HAP-1 (cell line): ENCODE results near the gene SSR4.

ENCODE experiments used
- DNase-seq, 2 experiments: peaks; one replicate each; pipeline ENCODE4 v3.0.0-alpha.2; 2016 to 2020; ENCODE audit warnings: low spot score in 2 of 2
- H3K27me3 ChIP-seq: fragments of 250-450 bp; sonication (Bioruptor Pico); 2 replicates; pipeline ENCODE4 v1.5.1; 2020; ENCODE audit warnings: low read depth, mild to moderate bottlenecking, moderate library complexity
- H3K36me3 ChIP-seq: fragments of 250-450 bp; sonication (Bioruptor Pico); replicated peaks from 2 replicates; pipeline ENCODE4 v1.5.1; 2020; ENCODE audit warnings: mild to moderate bottlenecking
- H3K4me1 ChIP-seq: fragments of 250-450 bp; sonication (Bioruptor Pico); 2 replicates; pipeline ENCODE4 v1.5.1; 2020; ENCODE audit warnings: mild to moderate bottlenecking
- H3K4me3 ChIP-seq: fragments of 250-450 bp; sonication (Bioruptor Pico); 2 replicates; pipeline ENCODE4 v1.5.1; 2020; ENCODE audit warnings: mild to moderate bottlenecking, moderate library complexity
- H3K9me3 ChIP-seq: fragments of 250-450 bp; sonication (Bioruptor Pico); 2 replicates; pipeline ENCODE4 v1.5.1; 2020; ENCODE audit warnings: mild to moderate bottlenecking, moderate library complexity
- in situ Hi-C: fragments of 300-500 bp; cut with MboI; formaldehyde crosslinking; loops from 3 replicates; pipeline ENCODE4 v1.14.3; 2020; ENCODE audit warnings: low sequenced_read_pairs, inconsistent platforms, mixed read lengths

The SSR4 gene

GRCh38 chrX:153800177-153800722, 5.8 kb downstream of the SSR4 start:
- Histone ChIP-seq H3K36me3 (peaks cover 38% of the 10 kb centered on the region), H3K4me1 (peaks cover 7% of the 10 kb centered on the region), H3K9me3 (no peaks in the 10 kb centered on the region), H3K27me3 (no peaks in the 10 kb centered on the region), H3K4me3 (no peak overlapping the region)
- no peak for DNase-seq
- in situ Hi-C loops, result no loop called here

DNA sequence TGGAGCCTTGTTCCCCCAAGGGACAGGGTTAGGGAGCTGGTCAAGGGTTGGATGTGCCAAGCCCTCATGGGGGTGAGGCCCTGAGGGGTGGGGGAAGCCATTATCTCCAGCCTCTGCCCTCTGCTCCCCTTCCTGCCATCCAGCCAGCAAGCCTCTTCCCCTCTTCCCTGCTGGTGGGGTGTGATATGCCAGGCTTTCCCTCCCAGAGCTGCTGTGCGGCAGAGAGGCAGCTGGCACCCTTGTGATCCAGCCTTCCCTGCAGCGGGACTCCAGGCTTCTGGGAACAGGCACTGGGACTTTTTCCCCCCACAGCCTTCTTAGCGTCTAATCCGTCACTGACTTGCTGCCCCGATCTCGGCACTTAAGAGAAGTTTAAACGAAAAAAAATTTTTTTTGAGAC, 6.3 kb downstream of the SSR4 start:
- Histone ChIP-seq H3K4me1 (peaks cover 6% of the 10 kb centered on the region), H3K27me3 (no peaks in the 10 kb centered on the region), H3K4me3 (no peak overlapping the region), H3K9me3 (no peaks in the 10 kb centered on the region), H3K36me3 (peaks cover 37% of the 10 kb centered on the region)
- DNase-seq, result no peak
- in situ Hi-C loops, result no loop called here

GRCh38 chrX:153801669-153802068, 7.2 kb downstream of the SSR4 start:
- Histone ChIP-seq H3K9me3 (no peaks in the 10 kb centered on the region), H3K36me3 (peaks cover 28% of the 10 kb centered on the region)
- in situ Hi-C loops, result no loop called here

GRCh38 chrX:153802513-153803045, 8.1 kb downstream of the SSR4 start:
- Histone ChIP-seq H3K36me3 (peaks cover 19% of the 10 kb centered on the region), H3K4me1 (no peaks in the 10 kb centered on the region), H3K9me3 (no peaks in the 10 kb centered on the region), H3K4me3 (no peak overlapping the region), H3K27me3 (no peaks in the 10 kb centered on the region)
- in situ Hi-C loops, result no loop called here
- DNase-seq, result peak in 1 of 2 experiments; percentile 15

More at GRCh38 chrX:153801669-153802068, 7.2 kb downstream of the SSR4 start:
- DNase-seq, result no peak
- Histone ChIP-seq H3K4me1 (no peaks in the 10 kb centered on the region), H3K27me3 (no peaks in the 10 kb centered on the region), H3K4me3 (no peak overlapping the region)

DNA sequence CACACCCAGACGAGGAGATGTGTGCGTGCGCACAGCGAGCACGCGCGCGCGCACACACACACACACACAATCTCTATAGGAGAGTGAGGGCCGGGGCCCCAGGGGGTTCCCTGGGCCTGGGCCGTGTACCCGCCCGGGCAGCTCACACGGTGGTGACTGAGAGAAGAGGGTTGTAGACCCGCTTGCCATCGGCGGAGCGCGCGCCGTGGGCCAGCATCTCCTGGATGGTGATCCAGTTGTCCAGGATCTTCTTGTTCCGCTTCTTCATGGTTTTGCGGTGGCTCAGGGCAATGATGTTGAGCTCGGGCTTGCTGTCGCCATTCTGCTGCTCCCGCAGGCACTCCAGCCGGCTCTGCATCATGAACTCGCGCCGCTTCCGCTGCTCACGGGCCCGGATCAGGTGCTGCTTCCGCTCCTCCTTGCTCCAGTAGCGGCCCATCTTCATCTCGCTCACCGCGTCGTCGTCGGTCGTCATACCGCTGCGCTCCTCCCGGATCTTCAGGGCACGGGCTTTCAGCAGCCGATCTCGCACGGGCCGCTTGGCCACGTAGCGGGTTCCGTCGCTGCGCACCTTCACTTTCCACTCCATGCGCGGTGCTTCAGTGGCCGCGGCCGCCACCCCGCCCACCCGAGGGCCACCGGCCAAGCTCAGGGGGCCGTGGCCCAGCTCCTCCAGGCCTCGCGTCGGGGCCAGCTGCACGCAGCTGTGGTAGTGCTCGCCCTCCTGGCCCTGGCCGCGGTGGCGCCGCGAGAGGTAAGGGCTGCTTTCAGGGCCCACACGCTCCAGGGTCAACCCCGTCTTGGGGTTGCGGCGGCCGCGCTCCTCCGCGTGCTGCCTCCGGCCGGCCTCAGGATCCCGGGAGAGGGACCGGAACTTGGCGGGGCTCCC, 9.0 kb downstream of the SSR4 start:
- Histone ChIP-seq H3K4me1 (no peaks in the 10 kb centered on the region), H3K4me3 (no peak overlapping the region), H3K36me3 (peaks cover 12% of the 10 kb centered on the region), H3K9me3 (no peaks in the 10 kb centered on the region), H3K27me3 (no peaks in the 10 kb centered on the region)
- in situ Hi-C loops, result no loop called here
- no peak for DNase-seq

DNA sequence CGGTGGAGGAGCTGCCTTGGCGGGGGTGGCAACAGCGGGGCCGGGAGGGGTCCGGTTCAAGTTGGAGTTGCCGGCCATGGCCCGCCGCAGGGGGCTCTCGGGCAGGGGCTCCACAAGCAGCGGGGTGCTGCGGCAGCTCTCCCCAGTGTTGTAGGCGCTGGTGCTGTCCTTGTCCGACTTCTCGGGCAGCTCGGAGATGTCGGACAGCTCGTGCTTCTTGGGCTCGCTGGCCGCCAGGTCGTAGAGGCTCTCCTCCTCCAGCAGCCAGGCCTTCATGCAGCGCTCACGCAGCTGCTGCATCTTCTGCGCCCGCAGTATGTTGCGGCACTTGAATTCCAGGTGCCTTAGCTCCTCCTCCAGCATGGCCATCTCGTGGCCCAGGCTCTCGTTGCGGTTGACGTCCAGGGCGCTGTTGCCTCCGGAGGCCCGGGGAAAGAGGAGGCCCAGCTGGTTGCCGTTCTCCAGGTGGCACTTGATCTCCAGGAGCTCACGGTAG, 9.7 kb downstream of the SSR4 start:
- Histone ChIP-seq H3K4me3 (no peak overlapping the region), H3K4me1 (no peaks in the 10 kb centered on the region), H3K27me3 (no peaks in the 10 kb centered on the region), H3K36me3 (peaks cover 5% of the 10 kb centered on the region), H3K9me3 (no peaks in the 10 kb centered on the region)
- no peak for DNase-seq
- in situ Hi-C loops, result no loop called here

DNA sequence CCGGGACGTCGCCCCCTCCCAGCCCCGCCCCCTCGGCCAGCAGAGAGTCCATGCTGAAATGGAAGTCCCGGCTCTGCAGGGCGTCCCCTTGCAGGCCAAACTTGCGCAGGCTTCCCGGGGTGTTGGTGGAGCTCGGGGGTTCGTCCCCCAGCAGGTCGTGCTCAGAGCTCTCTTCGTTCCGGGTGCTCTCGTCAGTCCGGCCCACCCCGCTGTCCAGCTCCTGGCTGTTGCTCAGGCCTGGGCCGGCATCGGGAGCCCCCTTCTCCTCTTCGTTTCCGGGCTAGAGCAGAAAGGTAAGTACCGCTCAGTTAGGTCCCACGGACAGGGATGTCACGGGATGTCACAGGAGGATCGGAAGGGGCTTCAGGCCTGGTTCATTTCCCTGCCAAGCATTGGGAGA, 10.2 kb downstream of the SSR4 start:
- H3K36me3 ChIP-seq, result no peaks in the 10 kb centered on the region; the same call in 1 of the 2 replicates
- no peaks in the 10 kb centered on the region for H3K9me3 ChIP-seq
- in situ Hi-C loops, result no loop called here
- no peak overlapping the region for H3K4me3 ChIP-seq
- no peaks in the 10 kb centered on the region for H3K4me1 ChIP-seq
- H3K27me3 ChIP-seq, result no peaks in the 10 kb centered on the region
- DNase-seq, result no peak

DNA sequence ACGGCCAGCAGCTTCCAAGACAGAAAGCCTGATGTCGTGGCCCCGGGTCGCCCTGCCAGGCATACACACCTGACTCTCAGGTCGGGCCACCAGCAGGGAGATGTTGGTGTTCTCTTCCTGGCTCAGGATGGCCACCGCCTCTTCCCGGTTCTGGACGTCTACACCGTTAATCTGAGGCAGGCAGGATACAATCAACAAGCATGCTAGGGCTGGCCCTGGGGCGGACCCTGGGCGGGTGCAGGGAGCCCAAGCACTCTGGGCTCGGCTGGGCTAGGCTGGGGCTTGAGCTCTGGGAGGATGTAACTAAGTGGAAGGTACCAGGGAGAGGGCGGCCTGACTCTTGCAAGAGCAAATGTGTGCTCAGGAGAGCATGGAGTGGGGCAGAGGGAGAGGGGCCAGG, 11.0 kb downstream of the SSR4 start:
- Histone ChIP-seq H3K36me3 (no peaks in the 10 kb centered on the region), H3K4me1 (no peaks in the 10 kb centered on the region), H3K9me3 (no peaks in the 10 kb centered on the region), H3K4me3 (no peak overlapping the region), H3K27me3 (no peaks in the 10 kb centered on the region)
- in situ Hi-C loops, result no loop called here
- no peak for DNase-seq

DNA sequence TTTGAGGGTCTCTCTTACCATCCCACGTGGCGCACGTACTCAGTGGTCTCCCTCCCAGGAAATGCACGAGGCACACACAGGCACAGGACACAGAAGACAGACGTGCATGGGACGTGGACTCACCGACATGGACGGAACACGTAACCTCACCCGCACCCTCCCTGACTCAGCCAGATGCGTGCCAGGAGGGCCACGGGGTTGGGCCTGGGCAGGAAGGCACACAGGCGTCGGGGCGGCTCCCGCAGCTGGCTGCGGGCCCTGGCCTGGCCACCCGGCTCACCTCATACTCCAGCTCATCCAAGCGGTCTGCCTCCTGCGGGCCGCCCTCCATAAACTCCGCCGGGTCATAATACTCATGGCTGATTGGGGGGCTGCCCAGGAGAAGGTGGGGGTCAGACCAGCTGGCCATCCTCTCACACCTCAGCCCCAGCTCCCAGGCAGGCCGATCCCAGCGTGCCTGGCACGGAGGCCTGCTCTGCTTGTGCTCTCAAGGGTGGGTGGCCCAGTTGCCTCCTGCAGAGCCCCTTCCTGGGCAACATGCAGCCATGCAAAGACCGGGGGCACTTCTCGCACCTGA, 12.6 kb downstream of the SSR4 start:
- Histone ChIP-seq H3K4me3 (no peak overlapping the region), H3K4me1 (no peaks in the 10 kb centered on the region), H3K9me3 (no peaks in the 10 kb centered on the region), H3K36me3 (no peaks in the 10 kb centered on the region), H3K27me3 (no peaks in the 10 kb centered on the region)
- in situ Hi-C loops, result no loop called here
- DNase-seq, result no peak

DNA sequence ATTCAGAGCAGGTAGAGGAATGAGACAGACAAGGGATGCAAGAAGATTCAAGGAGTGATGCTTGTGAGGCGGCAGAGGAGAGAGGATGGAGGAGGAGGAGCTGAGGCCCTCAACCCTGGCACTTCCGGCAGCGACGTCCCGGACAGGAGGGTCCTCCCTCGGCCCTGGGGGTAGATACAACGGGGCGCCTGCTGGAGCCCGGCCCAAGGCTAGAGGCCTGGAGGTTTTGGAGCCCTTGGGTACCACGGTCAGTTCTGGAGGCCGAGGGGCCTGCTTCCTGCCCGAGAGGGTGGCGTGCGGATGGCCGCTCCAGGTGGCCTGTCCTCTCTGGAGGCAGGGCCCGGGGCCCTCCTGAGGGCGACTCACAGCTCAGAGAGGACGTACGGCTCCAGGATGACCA, 13.5 kb downstream of the SSR4 start:
- Histone ChIP-seq H3K9me3 (no peaks in the 10 kb centered on the region; the same call in 1 of the 2 replicates), H3K4me1 (no peaks in the 10 kb centered on the region)

DNA sequence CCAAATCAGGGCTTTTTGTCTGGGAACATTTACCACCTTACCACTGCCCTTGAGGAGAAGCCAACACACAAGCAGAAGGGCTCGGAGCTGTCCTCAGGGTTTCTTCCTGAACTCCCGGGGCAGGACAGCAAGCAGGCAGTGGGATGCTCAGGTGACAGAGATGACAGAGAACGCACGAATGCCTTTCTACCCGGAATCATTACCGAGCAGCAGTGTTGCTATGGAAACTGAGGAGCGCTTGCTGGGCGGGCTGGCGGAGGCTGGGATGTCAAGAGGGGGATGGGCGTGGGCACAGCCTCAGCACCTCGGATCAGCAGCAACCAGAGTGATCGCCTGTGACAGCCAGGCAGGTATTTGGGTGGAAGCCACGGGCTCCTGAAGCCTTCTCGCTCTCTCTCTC, 17.8 kb downstream of the SSR4 start:
- H3K9me3 ChIP-seq, result no peaks in the 10 kb centered on the region; the same call in 1 of the 2 replicates
- no peaks in the 10 kb centered on the region for H3K27me3 ChIP-seq
- no peak for DNase-seq
- H3K36me3 ChIP-seq, result no peaks in the 10 kb centered on the region
- H3K4me1 ChIP-seq, result no peaks in the 10 kb centered on the region
- no peak overlapping the region for H3K4me3 ChIP-seq
- in situ Hi-C loops, result no loop called here

More for the DNA sequence above, 13.5 kb downstream of the SSR4 start:
- H3K4me3 ChIP-seq, result no peak overlapping the region
- DNase-seq, result no peak
- H3K27me3 ChIP-seq, result no peaks in the 10 kb centered on the region
- no peaks in the 10 kb centered on the region for H3K36me3 ChIP-seq
- in situ Hi-C loops, result no loop called here

DNA sequence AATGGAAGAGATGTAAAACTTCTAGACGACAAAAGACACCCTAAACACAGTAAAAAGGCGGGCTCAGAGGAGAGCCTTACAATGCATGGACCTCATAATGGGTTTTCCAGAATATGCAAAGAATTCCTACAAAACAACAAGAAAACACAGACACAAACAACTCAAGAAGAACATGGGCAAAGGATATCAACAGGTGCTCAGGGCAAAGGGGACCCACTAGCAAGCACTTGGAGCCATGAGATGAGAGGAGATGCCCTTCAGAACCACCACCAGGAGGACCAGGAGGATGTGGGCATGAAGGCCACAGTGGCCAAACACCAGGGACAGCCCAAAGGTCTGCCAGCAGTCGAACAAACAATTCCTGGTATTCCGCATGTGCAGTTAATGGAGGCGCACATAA, 18.7 kb downstream of the SSR4 start:
- H3K4me1 ChIP-seq, result no peaks in the 10 kb centered on the region

DNA sequence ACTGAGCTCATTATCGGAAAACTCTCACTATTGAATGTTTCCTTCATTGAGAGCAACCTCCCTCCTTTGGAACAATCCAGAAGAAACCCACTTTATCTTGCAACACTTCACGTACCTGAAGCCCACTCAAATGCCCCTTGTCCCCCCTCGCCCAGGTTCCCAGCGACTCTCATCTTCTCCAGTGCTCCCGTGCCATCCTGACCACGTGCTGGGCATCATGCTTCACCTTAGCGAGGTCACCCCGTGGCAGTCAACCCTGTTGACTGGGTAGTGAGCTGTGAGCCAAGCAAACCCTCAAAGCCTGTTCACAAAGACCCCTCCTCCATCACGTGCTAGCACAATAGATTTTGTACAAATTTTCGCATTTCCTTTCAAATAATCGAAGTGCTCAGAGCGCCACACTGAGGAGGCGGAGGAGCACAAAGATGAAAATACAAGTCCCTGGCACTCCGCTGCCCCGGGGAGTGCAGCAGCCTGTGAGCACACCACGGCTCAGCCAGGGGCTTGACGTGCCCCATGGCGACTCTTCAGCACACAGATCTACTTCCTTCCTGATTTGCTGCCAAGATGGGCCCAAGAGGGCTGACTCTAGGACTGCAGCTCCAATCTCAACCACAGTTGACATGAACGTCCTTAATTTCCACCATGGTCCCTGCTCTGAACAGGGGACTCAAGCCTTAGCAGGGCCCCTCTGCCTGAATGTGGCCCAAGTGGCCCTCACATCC, 20.3 kb downstream of the SSR4 start:
- Histone ChIP-seq H3K9me3 (no peaks in the 10 kb centered on the region; the same call in 1 of the 2 replicates), H3K27me3 (no peaks in the 10 kb centered on the region), H3K4me3 (no peak overlapping the region), H3K4me1 (peaks cover 11% of the 10 kb centered on the region; the same call in 1 of the 2 replicates), H3K36me3 (no peaks in the 10 kb centered on the region)
- in situ Hi-C loops, result no loop called here
- DNase-seq, result no peak

More for the DNA sequence above, 18.7 kb downstream of the SSR4 start:
- no peak overlapping the region for H3K4me3 ChIP-seq
- in situ Hi-C loops, result no loop called here
- no peak for DNase-seq
- no peaks in the 10 kb centered on the region for H3K36me3 ChIP-seq
- H3K27me3 ChIP-seq, result no peaks in the 10 kb centered on the region
- no peaks in the 10 kb centered on the region; the same call in 1 of the 2 replicates for H3K9me3 ChIP-seq
